Activated gamma-delta T cell treated with Interleukin-2 at 50 U/mL for 16 hours (primary cell): ENCODE data around the gene SEPTIN2.
"Not testable (repeated sequence)": the region's sequence is repeated elsewhere in the genome, so short reads cannot be mapped to it uniquely, and the experiment has no call there.

ENCODE experiments used
- DNase-seq: peaks from one replicate; pipeline ENCODE4 v3.0.0-alpha.2; 2020

SEPTIN2 gene

DNA sequence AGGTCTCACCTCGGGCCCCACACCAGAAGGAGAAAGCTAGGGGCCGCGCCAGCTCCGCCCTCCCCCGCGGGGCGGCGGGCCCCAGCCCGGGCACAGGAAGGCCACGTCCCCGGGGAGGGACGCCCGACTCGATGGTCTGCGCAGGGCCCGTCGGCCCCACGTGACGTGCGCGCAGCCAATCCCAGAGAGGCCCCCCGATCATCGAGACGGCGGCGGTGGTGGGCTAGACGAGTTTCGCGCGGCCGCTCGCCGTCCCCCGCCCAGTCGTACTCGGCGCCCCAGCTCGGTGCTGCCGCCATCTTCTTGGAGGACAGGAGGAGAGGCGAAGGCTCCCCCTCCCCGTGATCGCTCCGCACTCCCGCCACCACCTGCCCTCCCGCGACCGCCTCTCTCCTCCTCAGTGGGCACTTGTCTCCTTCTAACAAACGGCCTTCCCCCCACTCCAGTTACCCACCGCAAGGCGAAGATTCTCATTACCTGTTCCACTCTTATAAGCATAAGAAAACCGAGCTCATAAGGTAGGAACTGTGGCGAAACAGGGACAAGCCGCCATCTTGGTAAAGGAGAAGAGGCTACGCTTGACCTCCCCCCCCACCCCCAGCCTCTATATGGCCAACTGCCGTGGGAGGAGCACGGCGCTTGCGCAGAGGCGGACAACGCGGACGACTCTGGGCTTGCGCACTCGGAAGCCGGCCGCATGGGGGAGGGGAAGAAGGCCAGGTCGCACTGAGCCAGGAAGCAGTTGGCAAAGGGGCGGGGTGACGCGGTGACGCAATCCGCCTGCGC, 439 bp upstream of the SEPTIN2 start, which contains the start of gene HDLBP:
Gene HDLBP, minus strand, starts transcription at position 580 of the 786 bp plus-strand sequence. CDS start 48,803 bp downstream, outside the sequence.
- peak; percentile 100 for DNase-seq

DNA sequence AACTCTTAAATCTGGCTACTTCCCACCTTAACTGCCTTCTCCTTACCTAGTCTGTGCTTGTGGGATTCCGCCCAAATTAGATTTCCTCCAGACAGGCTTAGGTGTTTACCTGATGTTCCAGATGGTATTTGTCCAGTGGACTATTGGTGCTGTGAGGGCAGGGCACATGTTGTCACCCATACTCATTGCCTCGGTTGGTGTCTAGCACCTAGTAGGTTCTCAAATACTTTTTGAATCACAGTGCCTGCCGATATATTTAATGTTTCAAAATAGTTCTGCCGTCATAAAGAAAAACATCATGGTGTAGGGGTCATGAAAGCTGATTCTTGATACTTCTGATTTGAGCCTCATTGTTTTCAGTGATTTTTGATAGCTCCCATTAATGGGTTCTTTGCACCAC, 1.1 kb downstream of the SEPTIN2 start:
- DNase-seq = no peak

DNA sequence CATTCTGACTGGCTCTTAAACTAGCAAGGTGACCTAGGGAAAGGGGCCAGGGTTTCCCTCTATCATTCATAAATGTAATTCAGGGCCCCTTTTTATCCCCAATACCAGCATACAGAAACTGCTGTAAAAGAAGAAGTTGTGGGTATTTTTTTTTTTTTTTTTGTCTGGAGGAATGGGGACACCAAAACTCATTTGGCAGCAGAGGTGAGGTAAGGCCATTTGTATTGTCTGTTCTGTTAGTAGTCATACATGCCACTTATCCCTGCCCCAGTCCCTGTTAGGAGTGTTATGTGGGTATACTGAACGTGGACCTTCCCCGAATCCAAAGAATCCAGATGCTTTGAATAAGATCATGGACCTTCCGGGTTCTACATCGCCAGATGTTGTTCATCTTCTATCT, 1.7 kb downstream of the SEPTIN2 start:
- no peak for DNase-seq

DNA sequence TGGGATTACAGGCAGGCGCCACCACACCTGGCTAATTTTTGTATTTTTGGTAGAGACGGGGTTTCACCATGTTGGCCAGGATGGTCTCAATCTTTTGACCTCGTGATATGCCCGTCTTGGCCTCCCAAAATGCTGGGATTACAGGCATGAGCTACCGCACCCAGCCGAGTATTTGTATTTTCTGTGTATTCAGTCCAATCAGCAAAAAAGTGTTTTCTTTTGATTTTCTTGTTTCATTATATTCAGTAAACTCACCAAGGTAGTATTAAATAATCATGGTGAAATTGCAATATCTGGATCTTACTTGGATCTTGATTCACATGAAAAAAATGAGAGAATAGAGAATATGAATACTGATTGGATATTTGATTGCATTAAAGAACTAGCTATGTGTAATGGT, 3.1 kb downstream of the SEPTIN2 start:
- DNase-seq = not testable (repeated sequence)

DNA sequence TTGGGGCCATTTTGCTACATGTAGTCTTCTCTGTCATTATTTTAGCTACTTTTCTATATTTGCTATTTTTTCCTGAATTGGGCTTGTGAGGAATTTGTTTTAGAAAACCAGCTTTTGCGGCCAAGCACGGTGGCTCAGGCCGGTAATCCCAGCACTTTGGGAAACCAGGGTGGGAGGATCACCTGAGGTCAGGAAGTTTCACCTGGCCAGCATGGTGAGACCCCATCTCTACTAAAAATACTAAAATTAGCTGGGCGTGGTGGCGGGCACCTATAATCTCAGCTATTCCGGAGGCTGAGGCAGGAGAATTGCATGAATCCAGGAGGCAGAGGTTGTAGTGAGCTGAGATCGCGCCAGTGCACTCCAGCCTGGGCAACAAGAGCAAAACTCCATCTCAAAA, 4.7 kb downstream of the SEPTIN2 start:
- DNase-seq = no peak

DNA sequence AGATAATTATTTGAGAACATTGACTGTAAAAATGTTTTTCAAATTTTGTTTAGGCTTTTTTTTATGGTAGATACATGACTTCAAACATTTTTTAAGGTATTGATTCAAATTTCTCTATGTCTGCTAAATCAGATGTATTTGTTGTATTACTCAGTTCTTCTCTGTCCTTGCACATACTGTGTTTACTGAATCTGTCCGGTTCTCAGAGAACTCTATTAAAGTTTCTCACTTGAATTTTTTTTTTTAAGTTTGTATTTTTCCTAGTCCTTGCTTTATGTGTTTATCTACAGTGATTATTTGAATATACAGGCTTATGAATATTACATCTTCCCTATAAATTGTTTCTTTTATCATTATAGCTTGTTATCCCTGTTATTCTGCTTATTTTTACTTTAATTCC, 5.3 kb downstream of the SEPTIN2 start:
- DNase-seq = no peak

DNA sequence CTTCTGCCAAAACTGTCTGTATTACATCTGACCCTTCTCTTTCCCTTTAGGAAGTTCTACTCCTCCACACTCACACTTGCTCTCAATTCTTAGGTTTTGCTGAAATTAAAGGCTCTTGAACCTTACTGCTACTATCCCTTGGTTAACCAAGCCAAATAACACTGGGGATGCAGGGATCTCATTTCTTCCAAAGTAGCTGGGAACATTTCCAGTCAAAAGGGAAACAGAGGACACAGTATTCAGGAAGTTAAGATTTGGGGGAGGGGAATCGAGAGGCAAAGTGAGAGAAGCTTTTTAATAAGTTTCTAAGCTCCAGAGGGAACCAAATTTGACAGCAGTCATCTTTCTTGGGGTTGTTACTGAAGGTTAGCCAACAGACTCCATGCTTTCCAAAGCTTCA, 6.2 kb downstream of the SEPTIN2 start:
- DNase-seq = no peak

DNA sequence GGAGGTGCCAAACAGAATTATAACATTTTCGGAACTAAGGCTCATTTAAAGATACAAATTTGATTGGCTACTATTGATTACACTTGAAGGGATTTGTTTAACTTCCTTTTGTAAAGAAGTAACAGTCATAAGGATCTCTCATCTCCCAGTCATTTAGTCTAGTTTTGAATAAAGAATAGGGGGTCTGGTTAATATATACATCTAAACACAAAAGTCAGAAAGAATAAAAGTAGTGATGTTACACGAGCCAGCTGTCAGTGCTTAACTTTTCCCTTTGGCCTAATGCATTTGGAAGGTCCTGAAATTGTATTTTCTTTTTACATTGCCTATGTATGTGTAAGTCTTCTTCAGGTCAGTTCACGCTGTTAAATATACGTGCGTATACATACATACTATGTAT, 8.1 kb downstream of the SEPTIN2 start:
- DNase-seq = no peak

DNA sequence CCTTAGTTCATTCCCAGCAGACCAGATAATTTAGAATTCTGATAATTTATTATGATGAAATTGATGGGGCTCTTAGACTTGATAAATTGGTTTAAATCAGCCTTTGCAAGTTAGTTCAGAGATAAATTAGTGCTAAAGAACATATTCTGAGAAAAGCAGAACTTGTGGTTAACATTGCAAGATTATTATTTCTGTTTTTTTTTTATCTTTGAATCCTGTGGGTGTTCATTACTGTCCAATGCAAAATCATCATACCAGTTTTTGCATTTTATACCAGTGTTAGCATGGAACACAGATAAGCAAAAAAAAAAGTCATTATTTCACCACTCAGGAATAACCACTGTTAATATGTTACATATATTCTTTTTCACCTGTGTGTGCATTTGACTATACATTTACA, 9.1 kb downstream of the SEPTIN2 start:
- DNase-seq = no peak

DNA sequence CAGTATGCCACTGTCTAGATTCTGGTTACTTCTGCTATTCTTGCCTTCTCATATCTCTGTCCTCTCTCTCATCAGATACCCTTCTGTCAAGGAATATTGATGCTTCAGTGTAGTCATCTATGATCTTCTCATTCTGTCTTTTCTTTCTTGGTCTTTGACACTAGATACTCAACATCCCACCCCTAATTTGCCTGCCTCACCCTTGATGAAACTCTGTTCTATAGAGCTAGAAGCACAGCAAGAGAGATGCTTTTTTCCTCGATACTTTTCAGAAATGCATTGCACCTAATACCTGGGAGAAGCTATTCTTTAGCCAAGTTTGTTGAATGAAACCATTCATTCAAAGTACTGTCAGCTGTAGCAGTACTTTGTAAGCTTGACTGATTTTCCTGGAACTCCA, 9.5 kb downstream of the SEPTIN2 start:
- DNase-seq = no peak

DNA sequence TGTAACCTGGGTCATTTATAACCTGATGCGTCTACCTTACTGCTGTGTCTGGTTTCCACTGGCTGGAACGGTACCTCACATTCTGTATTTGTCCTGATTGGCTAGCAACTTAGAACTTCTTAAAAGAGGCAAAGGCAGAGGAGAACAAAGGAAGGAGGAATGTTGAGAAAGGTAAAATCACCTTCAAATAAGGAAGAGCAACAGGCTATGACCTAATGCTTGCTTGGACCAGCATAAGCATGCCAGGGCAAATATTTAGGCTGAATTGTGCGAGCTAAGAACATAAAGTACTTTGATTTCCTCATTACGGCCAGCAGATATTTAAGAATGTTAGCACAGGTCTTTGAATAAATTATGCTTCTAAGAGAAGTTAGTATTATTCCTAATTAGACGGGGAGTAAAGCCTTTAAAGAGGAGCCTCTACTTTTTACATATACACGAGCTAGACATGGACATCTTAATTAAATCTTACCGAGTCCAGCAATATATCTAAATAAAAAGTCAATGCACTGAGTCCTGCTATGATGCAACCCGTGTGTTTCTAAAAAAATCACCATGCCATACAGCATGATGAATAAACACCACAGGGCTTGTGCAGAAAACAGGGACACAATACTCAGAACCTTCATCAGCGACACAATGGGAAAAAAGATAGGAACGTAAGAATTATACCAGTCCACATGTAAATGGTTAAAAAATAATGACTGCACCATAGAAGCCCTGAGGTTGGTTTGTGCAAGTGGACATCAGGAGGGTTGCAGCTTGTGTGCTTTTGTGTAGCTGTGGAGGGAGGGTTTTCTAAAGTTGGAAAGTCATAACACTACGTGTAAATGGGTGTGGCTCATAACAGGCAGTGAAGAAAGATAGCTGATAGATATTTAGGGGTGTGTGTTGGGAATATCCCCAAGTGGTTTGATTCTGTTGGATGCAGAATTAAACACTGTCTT, 14.2 kb downstream of the SEPTIN2 start:
- no peak for DNase-seq

DNA sequence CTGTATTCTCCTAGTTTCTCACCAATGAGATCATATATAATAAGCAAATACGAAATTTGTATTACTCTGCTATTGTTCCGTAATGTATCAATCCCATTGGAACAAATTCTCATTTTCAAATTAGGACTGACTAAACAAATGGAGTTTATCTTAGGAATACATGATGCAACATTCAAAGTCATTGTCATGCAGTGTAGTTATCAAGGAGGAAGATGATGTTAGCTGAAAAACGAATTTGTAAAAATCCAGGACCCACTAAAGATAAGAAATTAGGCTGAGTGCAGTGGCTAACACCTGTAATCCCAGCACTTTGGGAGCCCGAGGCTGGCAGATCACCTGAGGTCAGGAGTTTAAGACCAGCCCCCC, 14.9 kb downstream of the SEPTIN2 start:
- DNase-seq = no peak

DNA sequence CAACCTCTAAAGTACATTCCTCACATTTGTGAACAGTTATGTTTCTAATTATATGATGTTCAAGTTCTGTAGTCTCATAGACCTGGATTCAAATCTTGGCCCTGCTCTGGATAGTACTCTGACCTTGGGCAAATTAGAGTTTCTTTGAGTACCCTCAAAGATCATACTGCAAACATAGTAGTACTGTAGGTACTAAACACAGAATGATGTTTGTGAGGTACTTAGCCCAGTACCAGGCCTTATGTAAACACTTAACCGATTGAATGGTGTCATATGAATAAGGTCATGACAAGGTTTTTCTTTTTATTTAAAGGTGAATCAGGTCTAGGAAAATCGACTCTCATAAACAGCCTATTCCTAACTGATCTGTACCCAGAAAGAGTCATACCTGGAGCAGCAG, 19.1 kb downstream of the SEPTIN2 start:
- DNase-seq = no peak

DNA sequence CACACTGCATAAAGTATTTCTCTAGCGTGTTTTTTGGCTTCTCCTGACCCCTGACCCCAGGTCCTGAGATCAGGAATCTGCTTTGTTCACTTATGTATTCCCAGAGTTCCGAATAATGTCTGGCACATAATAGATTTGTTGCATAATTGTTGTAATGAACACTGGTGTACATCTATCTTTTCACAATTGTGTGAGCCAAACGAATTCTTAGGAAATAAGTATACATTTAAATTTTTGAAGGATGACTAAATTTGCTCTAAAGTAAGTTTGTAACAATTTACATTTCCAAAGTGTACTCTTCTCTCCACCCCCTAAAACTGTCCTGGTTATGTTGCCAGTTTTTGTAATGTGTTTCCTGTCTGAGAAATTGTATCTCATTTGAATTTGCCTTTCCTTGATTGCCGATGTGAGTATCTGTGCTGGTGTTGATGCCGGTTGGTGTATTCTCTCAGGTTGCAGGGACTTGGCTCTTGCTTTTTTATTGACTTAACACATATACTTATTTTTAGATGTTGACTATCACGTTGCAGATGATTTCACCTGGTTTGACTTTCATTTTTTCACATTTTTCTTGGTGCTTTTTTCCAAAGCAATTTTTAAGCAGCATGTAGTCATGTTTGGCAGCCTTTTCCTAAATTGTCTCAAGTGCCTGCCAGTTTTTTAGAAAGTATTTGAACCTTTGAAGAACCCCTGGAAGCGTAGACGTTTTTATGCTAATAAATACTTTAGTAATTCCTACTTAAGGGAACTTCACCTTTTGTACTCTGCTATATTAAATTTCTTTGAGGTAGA, 24.3 kb downstream of the SEPTIN2 start:
- no peak for DNase-seq

DNA sequence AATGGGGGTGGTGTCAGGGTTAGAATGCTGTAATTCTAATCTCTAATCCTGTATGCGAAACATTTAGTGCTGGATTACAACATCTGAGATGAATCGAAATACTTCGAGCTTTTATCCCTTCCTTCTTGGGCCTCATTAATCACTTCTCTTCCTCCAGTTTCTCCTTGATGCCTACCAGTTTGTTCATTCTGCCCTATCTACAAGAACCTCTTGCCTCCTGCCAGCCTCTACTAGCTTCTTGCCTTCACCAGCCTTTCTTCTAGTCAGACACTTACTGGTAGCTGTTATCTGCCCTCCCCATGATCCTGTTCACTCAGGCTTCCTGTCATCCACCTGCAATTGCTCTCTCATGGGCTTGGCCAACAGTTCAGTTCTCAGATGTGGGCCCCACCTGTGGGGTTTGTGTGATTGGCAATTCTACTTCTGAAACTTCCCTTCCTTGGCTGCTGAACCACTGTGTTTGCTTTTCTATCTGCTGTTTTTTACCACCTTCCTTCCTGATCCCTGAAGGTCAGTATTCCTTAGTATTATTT, 25.0 kb downstream of the SEPTIN2 start:
- no peak for DNase-seq

DNA sequence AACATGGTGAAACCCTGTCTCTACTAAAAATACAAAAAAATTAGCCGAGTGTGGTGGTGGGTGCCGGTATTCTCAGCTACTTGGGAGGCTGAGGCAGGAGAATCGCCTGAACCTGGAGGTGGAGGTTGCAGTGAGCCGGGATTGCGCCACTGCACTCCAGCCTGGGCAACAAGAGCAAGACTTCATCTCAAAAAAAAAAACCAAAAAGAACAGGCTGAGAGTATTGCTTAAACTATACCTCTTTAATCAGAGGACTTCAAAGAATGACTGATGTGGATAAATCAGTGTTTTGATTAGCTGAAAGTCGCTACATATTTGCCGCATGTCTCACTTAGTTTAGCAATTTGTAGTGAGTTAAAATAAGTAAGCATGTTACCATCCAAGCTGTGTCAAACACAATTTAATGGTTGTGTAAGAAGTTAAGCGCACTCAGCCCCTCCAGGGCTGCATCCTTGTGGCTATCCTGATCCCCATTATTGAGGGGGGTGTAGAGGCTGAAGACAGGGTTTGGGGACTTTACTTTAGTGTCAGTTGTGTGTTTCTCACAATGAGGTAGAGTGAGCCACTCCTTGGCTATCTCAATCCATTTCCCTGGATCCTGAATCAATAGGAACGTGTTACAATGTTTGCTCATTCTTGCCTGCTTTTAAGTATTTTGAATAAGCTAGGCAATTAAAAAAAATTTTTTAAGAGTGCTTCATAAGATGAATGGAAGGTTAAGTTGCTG, 29.4 kb downstream of the SEPTIN2 start:
- no peak for DNase-seq

DNA sequence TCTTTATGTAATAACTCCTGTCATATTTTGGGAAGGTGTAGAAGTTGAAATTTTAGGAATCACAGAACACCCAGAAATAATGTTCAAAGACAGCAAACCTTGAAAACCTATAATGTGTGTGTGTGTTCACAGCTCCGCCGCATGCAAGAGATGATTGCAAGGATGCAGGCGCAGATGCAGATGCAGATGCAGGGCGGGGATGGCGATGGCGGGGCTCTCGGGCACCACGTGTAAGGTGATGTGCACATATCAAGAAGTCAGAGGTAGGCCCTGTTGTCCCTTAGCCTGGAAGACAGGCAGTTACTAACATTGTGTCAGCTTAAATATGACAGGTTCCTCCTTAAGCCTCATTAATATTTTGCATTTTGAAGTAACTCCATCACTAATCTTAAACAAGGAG, 34.2 kb downstream of the SEPTIN2 start:
- no peak for DNase-seq

DNA sequence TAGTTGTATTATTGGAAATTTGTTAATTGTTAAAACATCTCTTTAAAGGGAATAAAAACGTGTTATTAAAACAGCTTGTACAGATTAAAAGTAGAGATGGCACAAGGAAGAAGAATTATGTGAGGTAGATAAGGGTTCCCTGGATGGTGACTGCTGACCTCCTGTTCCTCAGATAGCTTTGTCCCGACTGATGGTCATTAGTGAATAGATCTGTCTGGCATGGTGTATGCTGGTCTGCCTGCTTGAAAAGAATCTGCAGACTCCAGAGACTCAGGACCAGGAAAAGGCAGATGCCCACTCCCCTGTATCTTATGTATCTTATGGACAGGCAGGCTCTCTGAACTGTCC, 34.8 kb downstream of the SEPTIN2 start:
- DNase-seq = no peak

DNA sequence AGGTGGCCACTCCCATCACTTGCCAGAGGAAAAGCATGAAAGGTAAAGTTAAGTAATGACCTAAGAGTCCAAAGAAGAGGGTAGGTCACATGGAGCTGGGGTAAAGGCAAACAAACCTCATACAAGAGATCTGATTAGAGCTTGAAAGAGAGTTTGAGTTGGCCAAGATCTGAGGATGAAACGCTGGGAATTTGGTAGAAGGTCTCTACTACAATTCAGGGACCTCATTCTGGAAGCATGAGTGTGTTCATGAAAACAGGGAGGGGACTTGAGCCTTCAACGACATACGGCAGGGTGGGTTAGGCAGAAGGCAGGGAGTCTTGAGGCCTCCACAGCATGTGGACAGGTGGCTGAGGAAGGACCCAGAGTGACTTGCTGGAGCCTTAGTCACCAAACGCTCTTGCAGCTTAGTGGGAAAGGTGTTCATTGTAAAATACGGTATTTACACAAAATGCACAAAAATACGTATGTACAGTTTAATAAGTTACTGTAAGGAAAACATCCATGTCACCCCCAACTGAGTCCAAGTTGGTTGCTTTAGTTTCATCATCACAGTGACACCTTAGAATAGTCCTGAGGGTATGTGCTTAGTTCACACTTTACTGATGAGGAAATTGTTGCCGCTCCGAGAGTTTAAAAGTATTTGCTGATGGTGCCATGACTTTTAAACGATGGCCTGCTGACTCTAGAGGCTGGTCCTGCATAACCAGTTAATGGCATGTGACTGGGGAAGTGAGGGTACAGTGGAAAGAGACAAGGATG, 35.3 kb downstream of the SEPTIN2 start:
- no peak for DNase-seq

DNA sequence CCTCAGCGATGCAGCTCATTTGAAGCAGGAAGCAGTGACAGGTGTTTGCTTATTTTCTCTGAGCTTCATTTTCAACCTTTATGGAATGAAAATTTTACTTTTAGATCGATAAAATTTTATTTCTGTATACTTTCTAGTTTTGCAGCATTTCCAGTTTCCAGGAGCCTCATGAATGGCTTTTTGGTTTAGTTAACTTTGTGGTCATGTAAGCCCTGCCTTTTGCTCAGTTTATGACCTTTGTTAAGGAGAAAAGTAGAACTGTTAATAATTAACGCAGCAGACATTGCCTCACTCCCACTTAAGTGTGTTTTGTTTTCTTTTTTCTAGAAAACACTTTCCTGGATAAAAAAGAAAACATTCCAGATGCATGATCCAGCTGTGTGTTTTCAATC, 35.9 kb downstream of the SEPTIN2 start:
- no peak for DNase-seq

DNA sequence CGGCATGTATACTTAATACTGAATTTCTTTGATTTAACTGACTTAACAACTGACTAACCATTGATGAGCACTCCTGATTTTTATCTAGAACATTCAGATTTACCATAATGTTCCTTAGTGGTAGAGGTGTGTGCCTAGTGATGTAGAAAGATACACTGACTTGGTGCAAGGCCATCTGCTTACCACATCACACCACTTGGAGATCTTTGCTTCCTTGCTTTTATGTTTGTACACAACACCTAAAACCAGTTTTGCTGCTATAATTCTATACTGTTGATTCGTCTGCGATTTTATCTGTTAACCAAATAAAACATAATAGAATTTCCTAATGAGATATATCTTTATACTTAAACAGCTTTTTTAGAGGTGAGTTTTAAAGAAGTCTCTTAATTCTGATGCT, 36.5 kb downstream of the SEPTIN2 start:
- no peak for DNase-seq
